Naive thymus-derived CD4-positive, alpha-beta T cell (primary cell): ENCODE measurements around the gene SELP. TPM values are rescaled to one million over a fixed set of nuclear protein-coding genes. Genes with fewer than 3 reads are reported as not detected.

Experiments
- ATAC-seq: fragments of 150-1000 bp; cut with Tn5 transposase; 2 replicates; pipeline ENCODE4 v1.10.0; 2021; ENCODE audit warnings: mild to moderate bottlenecking, moderate library complexity
- CTCF ChIA-PET: fragments of 350-600 bp; sonication (Branson Sonifier 250); formaldehyde crosslinking; loops from one replicate; lab custom pipeline; 2021; ENCODE audit warnings: antibody characterized with exemption; lab: Charles Lee
- POLR2A ChIA-PET: fragments of 350-600 bp; sonication (Branson Sonifier 250); formaldehyde crosslinking; loops from one replicate; lab custom pipeline; 2021; ENCODE audit warnings: antibody characterized with exemption, inconsistent platforms; lab: Charles Lee
- DNase-seq, 9 donors: peaks; one replicate each; pipeline versions ENCODE4 v3.0.0 to v3.0.0-alpha.2; 2020 to 2022; ENCODE audit warnings: mixed read lengths in 1 of 9
- H3K27ac ChIP-seq: one replicate; pipeline ENCODE4 v1.7.0; 2013; ENCODE audit warnings: mild to moderate bottlenecking, low read depth, low read length, moderate library complexity
- H3K27me3 ChIP-seq, 2 donors: one replicate each; pipeline ENCODE4 v1.7.0; 2013; ENCODE audit warnings: low read length in 2 of 2, mild to moderate bottlenecking in 2 of 2, moderate library complexity in 2 of 2; ENCODE audit not compliant: control insufficient read depth in 2 of 2, insufficient read depth in 2 of 2
- H3K36me3 ChIP-seq, 3 experiments: 1 replicate in 2 of 3; 2 replicates in 1 of 3; pipeline ENCODE4 v1.7.0; 2013; ENCODE audit warnings: low read length in 3 of 3, mild to moderate bottlenecking in 3 of 3, moderate library complexity in 1 of 3; ENCODE audit not compliant: insufficient read depth in 3 of 3, control insufficient read depth in 2 of 3
- H3K4me1 ChIP-seq, 2 donors: one replicate each; pipeline ENCODE4 v1.7.0; 2013; ENCODE audit warnings: low read length in 2 of 2, mild to moderate bottlenecking in 2 of 2, moderate library complexity in 1 of 2; ENCODE audit not compliant: control insufficient read depth in 2 of 2, insufficient read depth in 2 of 2
- H3K4me3 ChIP-seq: 2 replicates; pipeline ENCODE4 v1.7.0; 2013; ENCODE audit warnings: mild to moderate bottlenecking, low read length
- H3K9me3 ChIP-seq, 3 experiments: 1 replicate in 2 of 3; 2 replicates in 1 of 3; pipeline ENCODE4 v1.7.0; 2013; ENCODE audit warnings: low read length in 3 of 3; ENCODE audit not compliant: control insufficient read depth in 2 of 3
- H3K27ac Mint-ChIP-seq, 9 donors: one replicate each; pipeline ENCODE4 v1.8.0; 2020 to 2022; ENCODE audit warnings: mixed read lengths in 9 of 9, mild to moderate bottlenecking in 8 of 9, moderate library complexity in 5 of 9, inconsistent platforms in 2 of 9
- H3K27me3 Mint-ChIP-seq, 5 donors: one replicate each; pipeline ENCODE4 v1.8.0; 2021 to 2022; ENCODE audit warnings: mixed read lengths in 5 of 5, mild to moderate bottlenecking in 1 of 5
- H3K36me3 Mint-ChIP-seq, 5 donors: one replicate each; pipeline ENCODE4 v1.8.0; 2020 to 2022; ENCODE audit warnings: mixed read lengths in 5 of 5, mild to moderate bottlenecking in 3 of 5, inconsistent platforms in 1 of 5
- H3K4me1 Mint-ChIP-seq, 7 donors: one replicate each; pipeline ENCODE4 v1.8.0; 2020 to 2022; ENCODE audit warnings: mixed read lengths in 7 of 7, mild to moderate bottlenecking in 3 of 7, inconsistent platforms in 1 of 7
- H3K4me3 Mint-ChIP-seq, 10 donors: one replicate each; pipeline ENCODE4 v1.8.0; 2020 to 2022; ENCODE audit warnings: mild to moderate bottlenecking in 10 of 10, mixed read lengths in 10 of 10, moderate library complexity in 6 of 10, inconsistent platforms in 2 of 10
- H3K9me3 Mint-ChIP-seq, 11 donors: one replicate each; pipeline ENCODE4 v1.8.0; 2020 to 2022; ENCODE audit warnings: mixed read lengths in 11 of 11, mild to moderate bottlenecking in 4 of 11, inconsistent platforms in 1 of 11, moderate library complexity in 1 of 11
- intact Hi-C, 2 donors: fragments of 100-400 bp; cut with micrococcal nuclease; formaldehyde crosslinking; loops; one replicate each; pipeline ENCODE4 v1.15.1; 2023
- polyA plus RNA-seq, 2 donors: library from polyadenylated mRNA; unstranded; fragments of 300-500 nt; fragmentation: Illumina TruSeq; gene quantifications; one replicate each; pipeline ENCODE4 v1.2.3, GENCODE V29; 2021
- total RNA-seq, 6 experiments: library from RNA in 5 of 6; stranded (reverse) in 5 of 6; gene quantifications; 1 replicate in 5 of 6; 2 replicates in 1 of 6; pipeline ENCODE4 v1.2.3 and lab custom pipeline; 2021 to 2026

The SELP gene
- total and polyA plus RNA-seq, 7 experiments from 2014 or later, result 0.27 to 3.2 (median 1.7) TPM

- H3K4me3 ChIP-seq, result no peak overlapping the region
- POLR2A ChIA-PET, result interaction anchor here (1.5 to 1.7 kb wide), 2 partner anchors 25 to 43 kb away, joined by 4 to 6 read pairs; no protein-coding TSS in a partner anchor
Measured at GRCh38 chr1:169651035-169651434, 21.1 kb upstream of the SELP start.

GRCh38 chr1:169650551-169650950 lies 20.6 kb upstream of the SELP start:
- H3K9me3 Mint-ChIP-seq, result peaks cover 0 to 17% (median 4%) of the 10 kb centered on the region in 11 donors
- H3K27me3 Mint-ChIP-seq, result no peaks in the 10 kb centered on the region
- H3K27ac ChIP-seq, result no peak overlapping the region
- no peaks in the 10 kb centered on the region for H3K9me3 ChIP-seq
- H3K4me3 ChIP-seq, result no peak overlapping the region
- peaks cover 17 to 28% of the 10 kb centered on the region in 2 donors for H3K4me1 ChIP-seq
- H3K27me3 ChIP-seq, result no peaks in the 10 kb centered on the region
- no peaks in the 10 kb centered on the region for H3K36me3 ChIP-seq
- peaks cover 24 to 61% (median 52%) of the 10 kb centered on the region in 7 donors for H3K4me1 Mint-ChIP-seq
- CTCF ChIA-PET, result interaction anchor here (2.1 kb wide), 1 partner anchor 49 kb away, joined by 7 read pairs; no protein-coding TSS in a partner anchor
- peak overlapping the region in 3 of 10 donors; percentile 62 to 74 (median 62) for H3K4me3 Mint-ChIP-seq
- POLR2A ChIA-PET, result interaction anchor here (1.0 to 1.7 kb wide), 5 partner anchors 9 to 46 kb away, joined by 3 to 6 read pairs (median 4); no protein-coding TSS in a partner anchor
- peaks cover 3 to 18% (median 6%) of the 10 kb centered on the region in 5 donors for H3K36me3 Mint-ChIP-seq
- ATAC-seq (no peak), DNase-seq (no peak)
- peak overlapping the region in 4 of 9 donors; percentile 55 to 91 (median 77) for H3K27ac Mint-ChIP-seq
- intact Hi-C loops, result loop anchor here in 1 of 2 donors (1.0 kb wide), 3 partner anchors 9 to 42 kb away; no protein-coding TSS in a partner anchor

More at GRCh38 chr1:169651035-169651434, 21.1 kb upstream of the SELP start:
- ATAC-seq (no peak), DNase-seq (no peak)
- no peaks in the 10 kb centered on the region for H3K27me3 Mint-ChIP-seq
- H3K9me3 ChIP-seq, result no peaks in the 10 kb centered on the region
- peaks cover 6 to 23% (median 8%) of the 10 kb centered on the region in 5 donors for H3K36me3 Mint-ChIP-seq
- no peaks in the 10 kb centered on the region for H3K36me3 ChIP-seq
- peaks cover 21 to 28% of the 10 kb centered on the region in 2 donors for H3K4me1 ChIP-seq
- H3K4me3 Mint-ChIP-seq, result no peak overlapping the region
- H3K27ac ChIP-seq, result no peak overlapping the region
- H3K27ac Mint-ChIP-seq, result no peak overlapping the region
- H3K9me3 Mint-ChIP-seq, result peaks cover 0 to 20% (median 4%) of the 10 kb centered on the region in 11 donors
- peaks cover 24 to 64% (median 57%) of the 10 kb centered on the region in 7 donors for H3K4me1 Mint-ChIP-seq
- intact Hi-C loops, result no loop called here
- CTCF ChIA-PET, result interaction anchor here (2.1 kb wide), 1 partner anchor 49 kb away, joined by 7 read pairs; no protein-coding TSS in a partner anchor
- no peaks in the 10 kb centered on the region for H3K27me3 ChIP-seq

GRCh38 chr1:169648709-169649108 lies 18.8 kb upstream of the SELP start:
- no peaks in the 10 kb centered on the region for H3K27me3 Mint-ChIP-seq
- peaks cover 14 to 28% of the 10 kb centered on the region in 2 donors for H3K4me1 ChIP-seq
- DNase-seq (no peak), ATAC-seq (no peak)
- no peaks in the 10 kb centered on the region for H3K9me3 ChIP-seq
- H3K4me3 ChIP-seq, result no peak overlapping the region
- intact Hi-C loops, result loop anchor here in 1 of 2 donors (2.0 kb wide), 1 partner anchor 62 kb away; the partner anchor contains the start of gene SELL
- CTCF ChIA-PET, result no interaction called here
- peaks cover 18 to 55% (median 46%) of the 10 kb centered on the region in 7 donors for H3K4me1 Mint-ChIP-seq
- peaks cover 0 to 16% (median 6%) of the 10 kb centered on the region in 5 donors for H3K36me3 Mint-ChIP-seq
- H3K27ac ChIP-seq, result peak overlapping the region; percentile 17
- H3K9me3 Mint-ChIP-seq, result peaks cover 0 to 7% (median 0%) of the 10 kb centered on the region in 11 donors
- peak overlapping the region in 8 of 10 donors; percentile 10 to 74 (median 62) for H3K4me3 Mint-ChIP-seq
- POLR2A ChIA-PET, result no interaction called here
- H3K27ac Mint-ChIP-seq, result peak overlapping the region in 8 of 9 donors; percentile 65 to 94 (median 88)
- no peaks in the 10 kb centered on the region for H3K36me3 ChIP-seq
- H3K27me3 ChIP-seq, result no peaks in the 10 kb centered on the region

DNA sequence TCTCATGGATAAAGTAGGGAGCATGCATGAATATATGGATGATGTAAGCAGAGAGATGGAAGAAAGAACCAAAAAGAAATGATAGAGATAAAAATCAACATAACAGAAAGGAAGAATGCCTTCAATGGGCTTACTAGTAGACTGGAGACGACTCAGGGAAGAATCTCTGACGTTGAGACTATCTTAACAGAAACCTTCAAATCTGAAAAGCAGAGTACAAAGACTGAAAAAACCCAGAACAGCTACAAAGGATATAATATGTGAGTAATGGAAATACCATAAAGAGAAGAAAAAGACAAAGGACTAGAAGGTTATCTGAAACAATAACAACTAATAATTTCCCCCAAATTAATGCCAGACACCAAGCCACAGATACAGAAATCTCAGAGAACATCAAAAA lies 18.3 kb upstream of the SELP start:
- ATAC-seq, result no peak
- POLR2A ChIA-PET, result interaction anchor here (0.7 to 2.8 kb wide), 4 partner anchors 14 to 51 kb away, joined by 3 to 10 read pairs (median 4); no protein-coding TSS in a partner anchor

DNA sequence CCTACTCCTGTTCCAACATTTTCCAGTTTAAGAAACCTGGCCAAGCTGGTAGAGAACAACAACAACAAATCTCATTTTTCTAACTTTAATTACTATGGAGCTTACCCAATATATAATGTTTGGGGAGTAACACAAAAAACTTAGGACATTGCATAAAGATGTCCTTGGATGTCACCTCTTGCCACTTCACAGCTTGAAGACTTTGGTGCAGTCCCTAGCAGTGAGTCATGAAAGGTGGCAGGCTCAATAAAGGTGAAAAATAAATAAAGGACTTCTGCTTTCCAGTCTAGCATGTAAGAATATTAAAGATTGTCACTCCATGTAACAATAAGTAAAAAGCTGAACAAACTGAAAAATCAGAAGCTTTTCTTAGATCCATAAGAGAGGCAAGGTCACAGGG lies 17.6 kb upstream of the SELP start:
- ChIA-PET CTCF (interaction anchor here (0.6 to 2.1 kb wide), 2 partner anchors 46 to 100 kb away, joined by 3 to 8 read pairs; no protein-coding TSS in a partner anchor), POLR2A (interaction anchor here (0.7 to 2.8 kb wide), 5 partner anchors 11 to 55 kb away, joined by 3 to 10 read pairs (median 4); no protein-coding TSS in a partner anchor)
- Mint-ChIP-seq H3K27ac (peak overlapping the region in 7 of 9 donors; percentile 69 to 94 (median 90)), H3K4me3 (peak overlapping the region in 3 of 10 donors; percentile 56 to 64 (median 62)), H3K4me1 (peaks cover 18 to 55% (median 45%) of the 10 kb centered on the region in 7 donors), H3K9me3 (peaks cover 0 to 7% (median 0%) of the 10 kb centered on the region in 11 donors), H3K36me3 (peaks cover 0 to 16% (median 6%) of the 10 kb centered on the region in 5 donors), H3K27me3 (no peaks in the 10 kb centered on the region)
- H3K4me1 ChIP-seq, result peaks cover 14 to 28% of the 10 kb centered on the region in 2 donors
- intact Hi-C loops, result no loop called here
- no peak overlapping the region for H3K27ac ChIP-seq
- no peak for DNase-seq
- H3K36me3 ChIP-seq, result no peaks in the 10 kb centered on the region
- no peaks in the 10 kb centered on the region for H3K9me3 ChIP-seq
- no peak for ATAC-seq
- no peak overlapping the region for H3K4me3 ChIP-seq
- no peaks in the 10 kb centered on the region for H3K27me3 ChIP-seq

More for the DNA sequence above, 18.3 kb upstream of the SELP start:
- DNase-seq, result no peak
- Histone ChIP-seq H3K27ac (no peak overlapping the region), H3K9me3 (no peaks in the 10 kb centered on the region), H3K4me1 (peaks cover 14 to 28% of the 10 kb centered on the region in 2 donors), H3K4me3 (no peak overlapping the region), H3K36me3 (no peaks in the 10 kb centered on the region), H3K27me3 (no peaks in the 10 kb centered on the region)
- H3K9me3 Mint-ChIP-seq, result peaks cover 0 to 7% (median 0%) of the 10 kb centered on the region in 11 donors
- intact Hi-C loops, result loop anchor here in 1 of 2 donors (2.0 kb wide), 1 partner anchor 63 kb away; the partner anchor contains the start of gene SELL
- peaks cover 18 to 55% (median 42%) of the 10 kb centered on the region in 7 donors for H3K4me1 Mint-ChIP-seq
- peak overlapping the region in 8 of 10 donors; percentile 42 to 74 (median 62) for H3K4me3 Mint-ChIP-seq
- peak overlapping the region in 8 of 9 donors; percentile 65 to 94 (median 88) for H3K27ac Mint-ChIP-seq
- H3K36me3 Mint-ChIP-seq, result peaks cover 0 to 16% (median 6%) of the 10 kb centered on the region in 5 donors
- CTCF ChIA-PET, result interaction anchor here (2.1 kb wide), 1 partner anchor 46 kb away, joined by 8 read pairs; no protein-coding TSS in a partner anchor
- no peaks in the 10 kb centered on the region for H3K27me3 Mint-ChIP-seq

DNA sequence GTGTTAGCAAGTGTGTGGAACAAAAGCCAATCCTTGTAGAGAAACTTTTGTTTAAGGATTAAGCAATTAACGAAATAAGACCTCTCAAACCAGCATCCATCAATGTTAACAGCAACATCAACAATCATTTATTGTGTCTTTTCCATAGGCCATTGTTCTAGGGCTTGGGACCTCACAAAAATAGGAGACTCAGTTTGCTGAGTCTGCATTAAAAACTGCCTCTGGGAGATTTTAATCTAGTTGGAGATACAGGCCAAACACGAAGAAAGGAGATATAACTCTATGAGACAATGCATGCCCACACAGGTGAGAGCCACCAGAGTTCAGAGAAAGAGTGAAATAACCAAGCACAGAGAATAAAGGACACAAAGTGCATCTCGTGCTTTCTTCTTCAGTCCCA lies 14.4 kb upstream of the SELP start:
- DNase-seq, result no peak
- ATAC-seq, result no peak
- intact Hi-C loops, result loop anchor here in 1 of 2 donors (2.0 kb wide), 1 partner anchor 13 kb away; the partner anchor contains the start of gene SELP

More for the DNA sequence above, 14.4 kb upstream of the SELP start:
- Histone ChIP-seq H3K9me3 (no peaks in the 10 kb centered on the region), H3K4me1 (peaks cover 11 to 20% of the 10 kb centered on the region in 2 donors), H3K27ac (no peak overlapping the region), H3K4me3 (no peak overlapping the region), H3K36me3 (no peaks in the 10 kb centered on the region), H3K27me3 (no peaks in the 10 kb centered on the region)
- ChIA-PET CTCF (interaction anchor here (0.5 to 0.8 kb wide), 2 partner anchors 18 to 29 kb away, joined by 3 to 4 read pairs; no protein-coding TSS in a partner anchor), POLR2A (interaction anchor here (4.1 kb wide), 1 partner anchor 17 kb away, joined by 25 read pairs; the partner anchor contains the start of gene SELP)
- Mint-ChIP-seq H3K4me1 (peaks cover 8 to 49% (median 41%) of the 10 kb centered on the region in 7 donors), H3K27me3 (no peaks in the 10 kb centered on the region), H3K36me3 (peaks cover 0 to 14% (median 6%) of the 10 kb centered on the region in 5 donors), H3K9me3 (peaks cover 0 to 9% (median 3%) of the 10 kb centered on the region in 11 donors), H3K4me3 (no peak overlapping the region), H3K27ac (peak overlapping the region in 3 of 9 donors; percentile 43 to 69 (median 51))
